RWPE1 (cell line): Measurements from ENCODE around the gene M1AP.

Experiments
- CTCF ChIA-PET: fragments of 350-600 bp; sonication (Branson Sonifier 250); formaldehyde crosslinking; extraction: SDS; loops from one replicate; lab custom pipeline; 2021; lab: Yijun Ruan, JAX
- POLR2A ChIA-PET: fragments of 400-600 bp; formaldehyde crosslinking; extraction: SDS; loops from one replicate; lab custom pipeline; 2020; ENCODE audit warnings: antibody characterized with exemption; ENCODE audit not compliant: low non-redundant PET; lab: Yijun Ruan, JAX
- DNase-seq: peaks from one replicate; pipeline ENCODE4 v3.0.0; 2012; ENCODE audit warnings: low spot score
- H3K27ac ChIP-seq: fragments of 450-650 bp; 2 replicates; pipeline ENCODE4 v1.5.1; 2017
- CTCF ChIP-seq: fragments of 450-650 bp; conservative IDR thresholded peaks from 2 replicates; pipeline ENCODE4 v1.5.1; 2017; ENCODE audit warnings: low read depth, mild to moderate bottlenecking

The M1AP gene

GRCh38 chr2:74527741-74528140 is 120.4 kb downstream of the M1AP start:
- no peak for DNase-seq
- CTCF ChIA-PET = no interaction called here
- no peak overlapping the region for H3K27ac ChIP-seq
- TF ChIP-seq CTCF = no peak
- POLR2A ChIA-PET = no interaction called here

- peak overlapping the region; percentile 49 for H3K27ac ChIP-seq
- no peak for TF ChIP-seq CTCF
- DNase-seq = no peak
- ChIA-PET CTCF (interaction anchor here (0.9 kb wide), 1 partner anchor 20 kb away, joined by 5 read pairs; no protein-coding TSS in a partner anchor), POLR2A (no interaction called here)
Measured at GRCh38 chr2:74526649-74527230, 121.4 kb downstream of the M1AP start.

GRCh38 chr2:74525717-74526648 is 122.1 kb downstream of the M1AP start, which contains the start of gene DQX1:
Gene DQX1, minus strand, starts transcription at chr2:74526231. Its CDS starts 502 bp downstream, at chr2:74525729.
- no peak for TF ChIP-seq CTCF
- ChIA-PET CTCF (interaction anchor here (0.9 kb wide), 1 partner anchor 20 kb away, joined by 5 read pairs; no protein-coding TSS in a partner anchor), POLR2A (no interaction called here)
- peak within 1 kb of the TSS; percentile 49 for H3K27ac ChIP-seq
- DNase-seq = peak; percentile 79

- H3K27ac ChIP-seq = peak overlapping the region; percentile 3; the same call in 1 of the 2 replicates
- CTCF ChIA-PET = no interaction called here
- no peak for DNase-seq
- TF ChIP-seq CTCF = no peak
- POLR2A ChIA-PET = no interaction called here
Measured at GRCh38 chr2:74524955-74525716, 123.0 kb downstream of the M1AP start.

GRCh38 chr2:74524005-74524404 is 124.1 kb downstream of the M1AP start:
- H3K27ac ChIP-seq = no peak overlapping the region
- CTCF ChIA-PET = no interaction called here
- POLR2A ChIA-PET = no interaction called here
- DNase-seq = no peak
- no peak for TF ChIP-seq CTCF

GRCh38 chr2:74522516-74522915 is 125.6 kb downstream of the M1AP start:
- no peak overlapping the region for H3K27ac ChIP-seq
- CTCF ChIA-PET = interaction anchor here (1.0 kb wide), 1 partner anchor 16 kb away, joined by 3 read pairs; no protein-coding TSS in a partner anchor
- no peak for TF ChIP-seq CTCF
- POLR2A ChIA-PET = no interaction called here
- DNase-seq = no peak
